GM12874 (cell line): ENCODE results near the gene NRG3.
A peak's percentile ranks its signal among the peaks of the same experiment; 100 is the strongest.

Experiments
- TF ChIP-seq, protein P1 (sequence below): IDR thresholded peaks from 2 replicates; pipeline ENCODE4 v1.5.1; 2011; ENCODE audit warnings: low read depth, mild to moderate bottlenecking, control low read depth, low read length, moderate library complexity; ENCODE audit not compliant: insufficient read depth

NRG3 gene

DNA sequence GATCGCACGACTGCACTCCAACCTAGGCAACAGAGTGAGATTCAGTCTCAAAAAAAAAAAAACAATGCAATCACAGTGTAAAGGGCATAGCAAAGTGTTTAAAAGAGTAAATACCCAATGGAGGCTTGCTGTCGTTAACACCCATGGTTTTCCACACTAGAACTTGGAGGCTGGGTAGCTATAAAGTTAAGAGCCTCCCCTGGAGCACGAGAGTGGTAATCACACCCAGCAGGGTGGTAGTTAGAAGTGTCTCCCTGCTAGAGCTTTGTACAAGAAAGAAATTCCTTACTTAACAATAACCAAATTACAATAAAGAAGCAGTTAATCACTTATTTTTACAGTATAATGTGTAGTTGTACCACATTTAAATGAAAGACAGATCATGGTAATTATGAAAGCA, 1078.9 kb downstream of the NRG3 start:
- TF ChIP-seq, protein P1, sequence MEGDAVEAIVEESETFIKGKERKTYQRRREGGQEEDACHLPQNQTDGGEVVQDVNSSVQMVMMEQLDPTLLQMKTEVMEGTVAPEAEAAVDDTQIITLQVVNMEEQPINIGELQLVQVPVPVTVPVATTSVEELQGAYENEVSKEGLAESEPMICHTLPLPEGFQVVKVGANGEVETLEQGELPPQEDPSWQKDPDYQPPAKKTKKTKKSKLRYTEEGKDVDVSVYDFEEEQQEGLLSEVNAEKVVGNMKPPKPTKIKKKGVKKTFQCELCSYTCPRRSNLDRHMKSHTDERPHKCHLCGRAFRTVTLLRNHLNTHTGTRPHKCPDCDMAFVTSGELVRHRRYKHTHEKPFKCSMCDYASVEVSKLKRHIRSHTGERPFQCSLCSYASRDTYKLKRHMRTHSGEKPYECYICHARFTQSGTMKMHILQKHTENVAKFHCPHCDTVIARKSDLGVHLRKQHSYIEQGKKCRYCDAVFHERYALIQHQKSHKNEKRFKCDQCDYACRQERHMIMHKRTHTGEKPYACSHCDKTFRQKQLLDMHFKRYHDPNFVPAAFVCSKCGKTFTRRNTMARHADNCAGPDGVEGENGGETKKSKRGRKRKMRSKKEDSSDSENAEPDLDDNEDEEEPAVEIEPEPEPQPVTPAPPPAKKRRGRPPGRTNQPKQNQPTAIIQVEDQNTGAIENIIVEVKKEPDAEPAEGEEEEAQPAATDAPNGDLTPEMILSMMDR = peak; percentile 23; the same call in 1 of the 2 replicates

DNA sequence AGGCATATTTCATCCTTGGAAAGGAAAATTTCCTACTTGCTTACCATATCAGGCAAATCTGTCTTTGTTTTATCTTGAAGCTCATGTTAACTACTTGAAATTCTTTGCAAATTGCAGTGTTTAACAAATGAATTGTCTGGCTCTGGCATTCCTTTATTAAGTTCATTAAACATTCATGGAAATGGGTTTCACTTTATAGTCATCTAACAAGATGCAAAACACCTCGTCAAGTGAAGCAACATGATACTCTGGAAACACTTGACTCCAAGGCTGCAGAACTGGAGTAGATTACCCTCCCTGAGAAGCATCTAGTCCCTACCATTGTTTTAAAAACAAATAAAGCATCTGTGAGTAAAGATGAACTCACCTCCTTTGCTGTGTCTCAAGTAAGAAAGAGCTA, 1086.9 kb downstream of the NRG3 start:
- TF ChIP-seq, protein P1 = no peak

DNA sequence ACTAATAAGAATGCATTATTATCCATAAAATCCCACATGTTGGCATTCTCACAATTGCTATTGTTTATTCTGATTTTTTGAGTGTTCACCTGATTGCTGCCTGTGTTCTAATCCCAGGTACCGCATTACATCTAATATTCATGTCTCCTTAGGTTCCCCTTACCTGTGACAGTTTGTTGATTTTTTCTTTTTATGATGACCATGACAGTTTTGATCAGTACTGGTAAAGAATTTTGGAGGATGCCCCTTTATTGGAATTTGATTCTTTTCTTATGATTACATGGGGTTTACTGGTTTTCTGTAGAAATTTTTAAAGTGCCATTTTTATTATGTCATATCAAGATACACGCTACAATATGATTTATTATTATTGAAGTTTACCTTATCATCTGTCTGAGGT, 1091.1 kb downstream of the NRG3 start:
- TF ChIP-seq, protein P1 = no peak

DNA sequence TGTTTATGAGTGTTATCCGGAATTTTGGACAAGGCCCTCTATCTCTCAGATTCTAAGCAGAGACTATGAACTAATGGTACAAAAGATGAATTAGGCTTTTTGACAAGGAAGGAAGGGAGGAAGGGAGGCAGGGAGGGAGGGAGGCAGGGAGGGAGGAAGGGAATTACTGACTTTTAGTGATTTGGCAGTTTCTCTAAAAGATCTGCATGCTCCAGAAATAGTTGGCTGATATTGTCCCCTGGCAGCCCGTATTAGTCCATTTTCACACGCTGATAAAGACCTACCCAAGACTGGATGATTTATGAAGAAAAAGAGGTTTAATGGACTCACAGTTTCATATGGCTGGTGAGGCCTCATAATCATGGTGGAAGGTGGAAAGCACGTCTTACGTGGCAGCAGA, 1093.5 kb downstream of the NRG3 start:
- TF ChIP-seq, protein P1 = no peak

DNA sequence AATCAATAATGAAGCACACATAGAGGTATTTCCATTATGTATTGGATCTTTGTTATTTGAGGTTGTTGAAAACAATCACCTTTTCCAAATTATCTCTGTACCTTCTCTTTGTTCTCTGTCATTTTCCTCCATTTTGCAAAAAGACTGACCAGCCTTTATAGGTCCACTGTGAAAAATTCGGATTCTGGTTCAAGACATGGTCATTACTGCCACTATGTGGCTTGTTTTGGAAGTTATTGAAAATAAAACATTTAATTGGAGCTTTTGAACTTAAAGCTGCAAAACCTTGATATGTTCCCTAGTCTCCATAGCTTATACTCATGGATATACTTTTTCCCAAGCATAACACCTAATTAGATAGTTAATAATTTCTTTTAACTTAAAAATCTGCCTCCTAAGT, 1094.4 kb downstream of the NRG3 start:
- TF ChIP-seq, protein P1 = peak; percentile 20; the same call in 1 of the 2 replicates

DNA sequence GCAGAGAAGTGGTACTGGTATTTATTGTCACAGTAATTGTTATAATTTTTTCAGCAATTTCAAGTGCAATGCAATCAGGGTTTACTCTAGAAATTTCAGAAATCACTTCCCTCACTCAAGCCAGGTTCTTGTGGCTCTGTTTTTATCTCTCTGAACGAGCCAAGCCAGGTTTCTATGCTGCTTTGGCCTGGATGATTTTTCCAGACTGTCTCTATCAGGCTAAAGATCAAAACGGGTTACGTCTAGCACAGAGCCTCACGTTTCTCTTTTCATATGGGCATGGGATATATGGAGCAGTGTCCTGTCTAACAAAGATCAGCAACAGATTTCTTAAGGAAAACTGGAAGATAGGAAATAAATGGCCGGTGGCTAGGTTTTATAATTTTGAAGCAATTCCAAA, 1105.3 kb downstream of the NRG3 start:
- TF ChIP-seq, protein P1 = no peak

DNA sequence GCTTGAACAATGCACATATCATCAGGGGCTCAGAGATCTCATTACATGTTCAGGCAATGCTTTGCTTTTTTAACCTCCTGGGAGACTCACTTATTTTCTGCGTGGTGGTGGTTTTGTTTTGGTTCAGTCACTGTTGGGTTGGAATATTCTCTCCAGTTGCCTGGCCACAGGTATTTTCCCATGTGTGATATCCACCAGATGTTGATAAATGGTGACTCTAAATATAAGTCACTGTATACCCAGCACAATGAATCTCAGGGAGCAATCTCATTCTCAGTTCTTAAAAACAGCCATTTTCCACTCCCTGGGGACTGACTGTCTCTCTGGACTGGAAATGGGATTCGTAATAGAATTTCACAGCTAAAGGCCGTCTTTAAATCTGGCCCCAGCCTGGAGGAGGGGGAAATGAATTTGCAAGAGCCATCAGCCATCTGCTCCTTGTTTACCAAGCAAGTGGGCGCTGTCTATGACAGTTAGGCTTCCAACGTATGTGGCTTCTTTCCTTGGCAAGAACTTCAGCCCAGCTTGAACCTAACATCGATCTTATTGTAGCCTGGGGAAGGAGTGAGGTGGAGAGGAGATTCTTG, 1106.2 kb downstream of the NRG3 start:
- TF ChIP-seq, protein P1 = no peak
